HG03558 (cell line): Measurements from ENCODE around the gene CALML5.

ENCODE experiments used
- ATAC-seq: cut with Tn5 transposase; IDR thresholded peaks from one replicate; pipeline ENCODE4 v1.9.1; 2021; ENCODE audit warnings: moderate number of reproducible peaks; ENCODE audit not compliant: unreplicated experiment; ENCODE audit errors: extremely low read depth

Gene CALML5

GRCh38 chr10:5534051-5534821 is 34.9 kb upstream of the CALML5 start:
- no peak for ATAC-seq

- no peak for ATAC-seq
These were observed 33.8 kb upstream of the CALML5 start for GRCh38 chr10:5533098-5533731.

- no peak for ATAC-seq
These were observed 33.3 kb upstream of the CALML5 start for GRCh38 chr10:5532618-5533097.

GRCh38 chr10:5532307-5532605 is 32.9 kb upstream of the CALML5 start:
- no peak for ATAC-seq

- no peak for ATAC-seq
These were observed 32.4 kb upstream of the CALML5 start for GRCh38 chr10:5531558-5532306.

GRCh38 chr10:5530846-5531557 is 31.6 kb upstream of the CALML5 start:
- ATAC-seq: no peak

GRCh38 chr10:5530412-5530806 is 31.0 kb upstream of the CALML5 start:
- no peak for ATAC-seq

GRCh38 chr10:5529702-5530411 is 30.5 kb upstream of the CALML5 start:
- no peak for ATAC-seq

GRCh38 chr10:5528989-5529701 is 29.8 kb upstream of the CALML5 start:
- ATAC-seq: no peak

- ATAC-seq: no peak
These were observed 28.2 kb upstream of the CALML5 start for GRCh38 chr10:5527332-5528200.

- no peak for ATAC-seq
These were observed 27.4 kb upstream of the CALML5 start for GRCh38 chr10:5526691-5527331.

GRCh38 chr10:5525561-5526341 is 26.4 kb upstream of the CALML5 start:
- no peak for ATAC-seq

- ATAC-seq: no peak
These were observed 25.5 kb upstream of the CALML5 start, which contains the start of gene CALML3 for GRCh38 chr10:5524641-5525560. Gene CALML3, plus strand, starts transcription at chr10:5524961. Its CDS starts 125 bp downstream, at chr10:5525086.

- ATAC-seq: no peak
These were observed 24.6 kb upstream of the CALML5 start for GRCh38 chr10:5523796-5524574.

GRCh38 chr10:5522913-5523560 is 23.7 kb upstream of the CALML5 start:
- no peak for ATAC-seq
